GM21737 (cell line): Measurements from ENCODE around the gene SEMA6A.

Experiments
- ATAC-seq: cut with Tn5 transposase; IDR thresholded peaks from one replicate; pipeline ENCODE4 v1.9.1; 2021; ENCODE audit warnings: mild to moderate bottlenecking, moderate library complexity; ENCODE audit not compliant: unreplicated experiment

The SEMA6A gene

DNA sequence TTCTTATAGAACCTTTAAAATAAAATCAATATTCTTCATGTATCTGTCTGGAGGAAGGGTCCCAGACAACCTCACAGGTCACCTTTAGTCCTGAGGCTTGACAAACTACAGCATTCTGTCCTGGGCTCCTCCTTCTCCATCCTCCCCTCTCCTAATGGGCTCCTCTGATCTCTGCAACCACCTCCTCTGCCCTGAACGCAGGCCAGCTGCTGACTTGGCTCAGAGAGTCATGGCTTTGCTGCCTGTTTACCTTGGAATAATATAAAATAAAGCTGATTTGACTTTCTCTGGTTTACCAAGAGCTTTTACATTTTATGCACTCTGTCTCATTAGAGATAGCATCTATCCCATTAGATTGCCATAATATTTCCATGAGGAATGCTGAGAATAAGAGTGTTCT, 159.4 kb downstream of the SEMA6A start:
- ATAC-seq: no peak

DNA sequence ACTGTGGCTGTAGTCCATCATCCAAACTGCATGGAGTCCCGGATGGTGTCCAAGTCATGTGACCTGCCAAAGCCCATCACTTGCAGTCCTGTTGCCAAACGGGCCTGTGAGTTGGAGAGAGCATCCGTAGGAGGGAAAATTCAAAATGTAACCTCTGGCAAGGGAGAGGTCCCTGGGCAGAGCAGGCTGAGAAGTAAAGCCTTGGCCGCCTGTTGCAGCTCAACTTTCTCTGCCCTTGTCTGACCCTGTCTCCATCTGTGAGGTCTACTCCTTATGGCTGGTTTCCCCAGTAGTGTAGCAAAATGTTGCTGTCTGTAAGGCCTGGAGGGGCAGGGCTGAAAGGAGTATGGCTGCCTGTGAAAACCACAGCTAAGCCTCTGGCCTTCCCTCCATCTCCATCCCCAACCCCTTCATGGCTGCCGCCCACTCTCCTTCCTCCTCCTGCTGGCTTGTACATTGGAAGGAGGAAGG, 163.5 kb downstream of the SEMA6A start:
- no peak for ATAC-seq

DNA sequence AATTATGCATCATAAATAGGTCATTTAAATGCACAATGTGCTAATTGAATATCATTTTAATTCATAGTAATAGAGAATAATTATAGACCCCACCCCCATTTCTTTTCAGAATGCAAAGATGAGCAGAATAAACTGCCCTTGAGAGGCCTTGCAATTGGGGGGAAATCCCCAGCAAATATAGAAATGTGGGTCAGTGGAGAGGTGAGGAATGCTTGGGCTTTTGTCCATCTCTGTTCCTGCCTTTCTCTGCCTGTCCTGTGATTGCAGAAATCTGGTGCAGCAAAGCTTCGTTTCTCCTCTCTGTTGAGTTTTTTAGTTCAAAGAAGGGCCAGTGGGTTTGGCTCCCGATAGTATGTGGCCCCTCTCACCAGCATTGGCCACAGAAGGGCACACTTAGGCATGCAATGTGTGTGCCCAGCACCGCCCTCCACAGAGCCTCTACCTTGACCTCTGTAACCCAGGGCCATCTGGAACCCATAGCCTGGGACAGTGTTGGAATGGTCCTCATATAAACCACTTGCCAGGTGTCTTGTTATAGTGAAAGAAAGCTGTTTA, 164.2 kb downstream of the SEMA6A start:
- no peak for ATAC-seq

DNA sequence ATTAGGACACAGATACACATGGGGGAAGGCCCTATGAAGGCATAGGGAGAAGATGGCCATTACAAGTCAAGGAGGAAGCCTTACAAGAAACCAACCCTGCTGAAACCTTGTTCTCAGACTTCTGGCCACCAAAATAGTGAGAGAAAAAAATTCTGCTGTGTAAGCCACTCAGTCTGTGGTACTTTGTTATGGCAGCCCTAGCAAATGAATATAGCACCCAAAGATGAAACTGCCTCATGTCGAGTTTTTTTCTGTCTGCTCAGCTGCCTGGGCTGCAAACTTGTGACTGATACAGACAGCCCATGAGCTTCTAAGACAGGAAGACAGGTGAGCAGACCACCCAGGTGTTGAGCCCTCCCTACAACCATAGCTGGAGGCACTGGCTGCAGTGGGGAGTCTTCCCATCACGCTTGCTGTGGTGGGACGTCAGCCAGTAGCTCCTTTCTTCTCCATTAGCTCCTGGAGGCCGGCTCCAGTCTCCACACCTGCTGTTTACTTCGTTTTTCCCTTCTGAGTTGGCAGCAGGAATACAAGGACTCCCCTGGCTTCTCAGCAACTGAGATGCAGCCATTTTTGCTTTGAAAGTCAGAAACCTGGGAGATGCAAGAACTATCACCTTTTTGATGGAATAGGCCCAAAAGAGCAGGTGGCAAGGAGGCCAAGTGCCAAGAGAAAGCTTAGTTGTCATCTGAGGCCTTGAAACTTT, 164.9 kb downstream of the SEMA6A start:
- ATAC-seq: no peak

DNA sequence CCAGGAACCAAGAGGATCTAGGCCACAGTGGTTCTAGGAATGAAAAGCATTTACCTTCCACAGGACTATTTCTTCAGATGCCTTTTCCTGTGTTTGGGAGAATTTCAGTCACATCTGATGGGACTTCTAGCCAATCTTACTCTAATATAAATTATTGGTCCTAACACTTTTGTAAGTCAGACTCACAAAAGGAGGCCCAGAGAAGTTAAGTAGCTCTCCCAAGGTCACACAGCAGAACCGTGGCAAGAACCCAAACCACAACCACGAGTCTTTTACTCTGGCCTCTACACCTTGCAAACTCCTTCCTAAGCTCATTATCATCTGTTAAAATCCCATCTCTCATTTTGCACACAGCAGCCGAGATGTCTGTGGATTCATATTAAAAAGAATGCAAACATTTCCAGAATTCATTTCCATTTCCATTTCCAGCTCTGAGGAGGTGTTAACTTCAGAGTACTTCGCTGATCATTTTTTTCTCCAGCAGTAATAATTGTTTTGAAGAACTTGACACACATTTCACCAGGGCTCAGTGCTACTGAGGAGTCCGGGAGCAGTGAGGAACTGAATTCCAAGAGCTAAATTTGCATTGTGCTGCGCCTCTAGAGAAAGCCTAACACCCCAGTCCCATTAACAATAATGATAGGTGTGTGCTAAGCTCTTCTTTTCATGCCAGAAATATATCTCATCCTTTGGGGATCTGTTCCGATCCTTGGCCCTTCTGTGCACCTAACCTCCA, 168.1 kb downstream of the SEMA6A start:
- ATAC-seq: no peak

DNA sequence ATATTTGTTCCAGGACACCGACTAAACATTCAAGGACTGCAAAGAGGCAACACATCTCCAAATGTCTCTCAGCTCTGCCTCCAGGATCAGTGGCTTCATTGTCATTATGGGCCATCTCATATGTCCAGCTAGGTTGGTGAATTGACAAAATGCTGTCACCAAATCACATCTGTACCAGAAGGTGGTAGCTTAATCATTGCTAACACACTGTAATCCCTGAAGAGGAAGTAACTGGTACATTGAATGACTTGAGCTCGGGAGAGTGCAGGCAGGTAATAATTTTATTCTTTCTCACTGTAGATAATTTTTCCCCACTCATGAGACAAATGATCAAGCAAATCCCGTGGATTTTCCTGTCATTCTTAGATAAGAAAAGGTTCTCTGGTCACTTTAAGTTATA, 169.8 kb downstream of the SEMA6A start:
- ATAC-seq: no peak

DNA sequence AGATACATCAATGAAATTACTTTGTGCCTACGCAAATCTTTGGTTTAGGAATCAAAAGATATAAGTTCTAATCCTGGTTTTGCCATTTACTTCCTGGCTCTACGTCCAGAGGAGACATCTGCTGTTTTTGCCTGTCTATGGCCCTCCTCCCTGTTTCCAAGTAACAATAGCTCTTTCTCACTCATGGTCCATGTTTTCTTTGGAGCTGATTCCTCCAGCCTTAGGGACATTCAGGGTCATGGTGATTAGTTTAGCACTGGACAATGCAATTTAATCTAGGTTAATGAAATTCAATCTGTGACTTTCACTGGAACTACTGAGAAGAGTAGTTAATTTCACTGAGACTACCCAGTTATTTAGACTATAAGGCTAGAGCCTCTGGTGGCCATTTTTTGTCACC, 170.6 kb downstream of the SEMA6A start:
- ATAC-seq: no peak

DNA sequence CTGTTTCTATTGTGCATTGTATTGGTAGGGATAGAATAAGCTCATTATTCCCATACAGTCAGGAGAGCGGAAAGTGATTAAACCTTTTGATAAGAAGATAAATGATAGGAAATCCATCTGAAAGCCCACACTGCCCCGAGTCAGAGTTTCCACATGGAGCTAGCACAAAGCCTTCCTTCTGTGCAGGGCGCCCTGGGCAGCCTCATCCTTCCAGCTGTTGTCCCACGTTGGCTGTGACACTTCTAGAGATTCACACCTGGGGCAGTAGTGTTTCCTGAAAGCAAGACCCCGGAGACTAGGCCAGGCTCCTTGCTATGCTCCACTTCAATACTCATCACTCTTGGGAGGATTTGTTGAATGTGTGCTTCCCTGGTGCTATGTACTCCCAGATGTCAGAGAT, 172.4 kb downstream of the SEMA6A start:
- ATAC-seq: no peak

DNA sequence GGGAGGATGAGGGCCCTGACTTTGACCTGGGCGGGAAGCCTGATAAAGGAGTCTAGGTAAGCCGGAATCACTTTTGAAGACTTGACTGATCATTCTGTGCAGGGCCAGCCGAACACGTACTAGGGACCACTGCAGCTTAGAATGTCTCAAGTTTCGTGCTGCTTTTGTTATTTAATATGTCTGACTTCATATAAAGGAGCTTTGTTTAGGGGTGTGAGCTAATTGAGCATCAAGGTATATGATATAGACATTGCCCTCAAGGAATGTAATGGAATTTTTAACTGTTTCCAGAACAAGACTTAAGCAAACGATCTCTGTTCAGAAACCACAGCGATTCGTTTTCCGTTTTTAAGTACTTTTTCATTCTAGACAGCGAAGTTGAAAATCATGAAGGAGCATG, 173.0 kb downstream of the SEMA6A start:
- ATAC-seq: no peak

DNA sequence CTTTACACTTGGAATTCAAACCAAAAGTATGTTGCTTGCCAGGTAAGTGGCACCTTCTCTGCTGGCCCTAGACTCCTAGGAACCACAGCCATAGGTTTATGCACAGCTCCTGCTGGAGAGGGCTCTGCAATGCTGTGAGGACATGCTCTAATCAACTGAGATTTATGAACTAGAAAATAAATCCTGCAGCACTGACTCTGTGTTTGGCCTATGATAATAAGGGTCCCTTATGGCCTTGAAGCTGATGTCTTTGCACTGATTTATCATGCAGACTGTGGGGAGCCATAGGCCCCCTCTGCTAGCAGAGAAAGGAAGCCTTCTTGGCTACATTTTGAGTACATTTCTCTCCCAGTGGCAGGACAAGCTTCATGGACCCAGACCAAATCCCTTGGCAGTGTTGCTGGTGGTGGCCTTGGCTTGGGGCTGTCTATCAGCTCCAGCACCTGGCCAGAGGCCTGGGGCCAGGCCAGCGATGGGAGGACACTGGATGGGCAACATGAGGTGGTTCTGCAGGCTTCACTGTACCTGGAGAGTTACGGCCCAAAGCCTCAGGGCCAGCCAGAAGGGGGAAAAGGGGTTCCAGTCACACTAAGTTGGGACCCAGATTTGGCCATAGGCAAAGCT, 178.0 kb downstream of the SEMA6A start:
- no peak for ATAC-seq

DNA sequence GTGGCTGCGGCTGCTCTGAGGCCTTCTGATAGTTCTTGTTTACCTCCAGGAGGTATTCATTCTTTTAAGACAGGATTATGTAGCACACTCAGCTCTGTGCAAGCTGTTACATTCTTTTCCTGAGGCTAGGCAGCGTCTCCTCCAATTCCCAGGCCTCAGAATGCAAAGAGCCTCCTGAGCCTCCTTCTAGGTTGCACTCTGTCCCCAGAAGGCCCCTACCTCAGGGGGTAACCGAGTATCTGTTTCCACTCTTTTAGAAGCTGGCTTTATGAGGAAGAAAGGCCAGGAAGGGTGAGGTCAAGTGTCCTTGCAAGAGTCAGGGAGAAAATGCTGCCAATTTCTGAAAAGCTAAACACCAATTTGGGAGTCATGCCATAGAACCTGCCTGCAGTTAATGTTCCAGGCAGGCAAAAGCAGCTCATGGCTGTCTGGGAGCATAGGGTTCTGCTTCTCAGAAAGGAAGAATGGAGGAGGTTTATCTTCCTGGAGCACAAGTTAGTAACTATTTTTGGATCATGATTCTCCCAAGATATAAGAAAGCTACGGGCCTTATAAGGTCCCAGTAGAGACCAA, 178.9 kb downstream of the SEMA6A start:
- ATAC-seq: no peak

DNA sequence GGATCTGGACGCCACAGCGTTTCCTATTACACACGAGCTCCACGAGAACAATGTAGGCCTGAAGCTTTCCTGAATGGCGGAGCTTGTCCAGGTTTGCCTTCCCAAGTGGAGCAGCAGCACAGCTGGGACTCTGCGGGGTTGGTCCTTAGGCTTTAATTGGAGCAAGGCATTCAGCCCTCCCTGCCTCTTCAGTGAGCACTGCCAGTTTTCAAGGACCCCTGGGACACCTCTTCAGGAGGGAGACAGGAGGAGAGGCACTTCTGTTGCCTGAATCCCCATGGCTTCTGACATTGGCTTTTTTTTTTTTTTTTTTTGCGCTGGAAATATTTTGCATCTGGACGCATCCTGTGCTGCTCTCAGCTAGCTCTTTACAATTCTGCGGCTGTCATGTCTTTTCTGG, 179.4 kb downstream of the SEMA6A start:
- ATAC-seq: no peak

DNA sequence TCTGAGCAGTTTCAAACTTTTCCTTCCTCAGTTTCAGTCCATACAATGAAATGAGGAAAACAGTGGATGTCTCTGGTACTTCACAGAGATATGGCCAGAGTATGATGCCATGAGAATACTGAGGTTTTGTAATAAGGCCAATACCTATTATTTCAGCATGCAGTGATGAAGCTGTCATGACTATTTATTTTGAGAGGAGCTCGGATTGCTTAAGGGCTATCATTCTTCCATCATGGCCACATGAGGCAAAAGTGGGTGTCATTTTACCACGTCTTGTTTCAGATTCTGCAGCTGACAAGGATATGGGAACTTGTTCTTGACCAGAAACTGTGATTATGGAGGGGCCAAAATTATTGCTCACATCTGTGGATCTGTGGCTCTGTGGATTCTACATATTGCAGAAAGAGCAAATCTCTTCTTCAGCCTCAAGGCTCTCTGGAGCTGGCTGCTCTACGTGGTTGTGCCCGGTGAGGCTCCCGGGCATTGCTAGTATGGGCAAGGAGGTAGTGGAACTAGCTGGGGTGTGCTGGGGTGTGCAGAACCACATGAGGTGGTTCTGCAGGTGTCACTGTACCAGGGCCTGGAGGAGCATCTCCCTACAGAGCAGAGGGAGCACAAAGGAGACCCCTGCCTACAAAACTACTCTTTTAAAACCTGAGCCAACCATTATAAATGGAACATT, 180.3 kb downstream of the SEMA6A start:
- no peak for ATAC-seq
